ENCODE data around the gene RBFA. TPM values are rescaled to one million over a fixed set of nuclear protein-coding genes. Genes with fewer than 3 reads are reported as not detected.

Gene RBFA
- total and polyA plus RNA-seq, 10 of the 15 experiments (the other 5 are each of a cell fraction or from before 2014, with no cell fraction given): 7.2 to 56.0 (median 37.7) TPM

DNA sequence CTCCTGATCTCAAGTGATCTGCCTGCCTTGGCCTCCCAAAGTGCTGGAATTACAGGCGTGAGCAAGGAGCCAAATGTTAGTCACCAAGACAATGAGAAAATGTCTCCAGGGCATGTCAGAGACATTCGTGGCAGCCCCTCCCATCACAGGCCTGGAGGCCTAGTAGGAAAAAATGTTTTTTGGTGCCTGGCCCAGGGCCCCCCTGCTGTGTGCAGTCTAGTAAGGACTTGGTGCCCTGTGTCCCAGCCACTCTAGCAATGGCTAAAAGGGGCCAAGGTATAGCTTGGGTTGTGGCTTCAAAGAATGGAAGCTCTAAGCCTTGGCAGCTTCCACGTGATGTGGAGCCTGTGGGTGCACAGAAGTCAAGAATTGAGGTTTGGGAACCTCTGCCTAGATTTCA lies 33.4 kb upstream of the RBFA start:
- SMC1A ChIA-PET (ENCODE audit: uncharacterized antibody, unreplicated experiment): no interaction called here
- TF ChIP-seq POU2F2 (IDR thresholded peaks at IDR 0.05; ENCODE audit: borderline replicate concordance, low read depth, low read length): no peak
- TF ChIP-seq PAX8 (IDR thresholded peaks at IDR 0.05): no peak
- no peak for TF ChIP-seq EP300 (IDR thresholded peaks at IDR 0.05; ENCODE audit: borderline replicate concordance in 1 of 2, control insufficient read depth in 1 of 2, low read depth in 2 of 2, low read length in 2 of 2)
- TF ChIP-seq IKZF2 (IDR thresholded peaks at IDR 0.05): no peak
- TF ChIP-seq YBX1 (IDR thresholded peaks at IDR 0.05): no peak
- TF ChIP-seq JUND (IDR thresholded peaks at IDR 0.05; ENCODE audit: low read depth, low read length): no peak
- TF ChIP-seq, protein P1, sequence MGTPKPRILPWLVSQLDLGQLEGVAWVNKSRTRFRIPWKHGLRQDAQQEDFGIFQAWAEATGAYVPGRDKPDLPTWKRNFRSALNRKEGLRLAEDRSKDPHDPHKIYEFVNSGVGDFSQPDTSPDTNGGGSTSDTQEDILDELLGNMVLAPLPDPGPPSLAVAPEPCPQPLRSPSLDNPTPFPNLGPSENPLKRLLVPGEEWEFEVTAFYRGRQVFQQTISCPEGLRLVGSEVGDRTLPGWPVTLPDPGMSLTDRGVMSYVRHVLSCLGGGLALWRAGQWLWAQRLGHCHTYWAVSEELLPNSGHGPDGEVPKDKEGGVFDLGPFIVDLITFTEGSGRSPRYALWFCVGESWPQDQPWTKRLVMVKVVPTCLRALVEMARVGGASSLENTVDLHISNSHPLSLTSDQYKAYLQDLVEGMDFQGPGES (IDR thresholded peaks at IDR 0.05): no peak
- TF ChIP-seq, protein P2, sequence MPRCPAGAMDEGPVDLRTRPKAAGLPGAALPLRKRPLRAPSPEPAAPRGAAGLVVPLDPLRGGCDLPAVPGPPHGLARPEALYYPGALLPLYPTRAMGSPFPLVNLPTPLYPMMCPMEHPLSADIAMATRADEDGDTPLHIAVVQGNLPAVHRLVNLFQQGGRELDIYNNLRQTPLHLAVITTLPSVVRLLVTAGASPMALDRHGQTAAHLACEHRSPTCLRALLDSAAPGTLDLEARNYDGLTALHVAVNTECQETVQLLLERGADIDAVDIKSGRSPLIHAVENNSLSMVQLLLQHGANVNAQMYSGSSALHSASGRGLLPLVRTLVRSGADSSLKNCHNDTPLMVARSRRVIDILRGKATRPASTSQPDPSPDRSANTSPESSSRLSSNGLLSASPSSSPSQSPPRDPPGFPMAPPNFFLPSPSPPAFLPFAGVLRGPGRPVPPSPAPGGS (IDR thresholded peaks at IDR 0.05; ENCODE audit: borderline replicate concordance, insufficient read depth, low read depth, low read length, poor library complexity, severe bottlenecking): no peak
- no peak for TF ChIP-seq NFIC (IDR thresholded peaks at IDR 0.05; ENCODE audit: low read depth, low read length)
- no peak for TF ChIP-seq SREBF1 (IDR thresholded peaks at IDR 0.05; ENCODE audit: low read length)
- TF ChIP-seq SMAD1 (IDR thresholded peaks at IDR 0.05; ENCODE audit: low read depth, partially characterized antibody): no peak
- Histone ChIP-seq H2AFZ (ENCODE audit: control insufficient read depth, low read depth, low read length) (no peak overlapping the region), H3K27ac (ENCODE audit: control insufficient read depth, insufficient read depth) (no peak overlapping the region), H3K27me3 (replicated peaks in 1 of 2; ENCODE audit: control insufficient read depth in 2 of 2, insufficient read depth in 2 of 2, low read length in 1 of 2) (no peaks in the 10 kb centered on the region), H3K4me1 (ENCODE audit: control insufficient read depth, insufficient read depth, low read length) (no peaks in the 10 kb centered on the region), H3K9me3 (replicated peaks; ENCODE audit: control insufficient read depth, insufficient read depth, low read length) (peaks cover 4% of the 10 kb centered on the region; the same call in 1 of the 3 replicates), H3K9ac (ENCODE audit: control insufficient read depth, insufficient read depth, low read length) (no peak overlapping the region), H4K20me1 (ENCODE audit: control insufficient read depth, insufficient read depth) (no peaks in the 10 kb centered on the region), H3K4me2 (ENCODE audit: control insufficient read depth, insufficient read depth) (no peak overlapping the region), H3K36me3 (ENCODE audit: control insufficient read depth in 2 of 2, insufficient read depth in 2 of 2, low read length in 1 of 2) (no peaks in the 10 kb centered on the region), H3K4me3 (no peak overlapping the region), H3K79me2 (ENCODE audit: control insufficient read depth, insufficient read depth, low read length) (no peaks in the 10 kb centered on the region)
- WGBS (ENCODE audit: insufficient coverage, insufficient replicate concordance, low lambda C conversion rate, missing lambda C conversion rate): 26% methylated on average over 3 of the region's 3 CpGs
- CTCF ChIA-PET: no interaction called here
- DNase-seq (ENCODE audit: low read depth, low spot score): no peak
- POLR2A ChIA-PET: no interaction called here
- intact Hi-C loops (cut with micrococcal nuclease; ENCODE audit: unreplicated experiment): no loop called here
- BruUV-seq (replicated peaks): no TSS peak
- ATAC-seq: no peak
- in situ Hi-C loops (cut with MboI): no loop called here
- RAD21 ChIA-PET (ENCODE audit: unreplicated experiment): no interaction called here
- FAIRE-seq: no peak

Measured in GM12878 (cell line).